H1 (cell line): ENCODE measurements around the gene DBF4B. TPM values are rescaled to one million over a fixed set of nuclear protein-coding genes. Genes with fewer than 3 reads are reported as not detected.

Experiments
- EGR1 ChIP-seq: IDR thresholded peaks from 2 replicates; pipeline ENCODE4 v1.6.1; 2011; ENCODE audit warnings: low read depth, low read length, borderline replicate concordance
- RXRA ChIP-seq: IDR thresholded peaks from 2 replicates; pipeline ENCODE4 v1.6.1; 2011; ENCODE audit warnings: low read depth, mild to moderate bottlenecking, low read length, moderate library complexity; ENCODE audit not compliant: insufficient read depth
- polyA plus RNA-seq, 7 experiments: library from polyadenylated mRNA; depleted of rRNA in 3 of 7; stranded (reverse) in 5 of 7; unstranded in 2 of 7; fragments of >200 nt in 5 of 7; fragments of 200-250 nt in 2 of 7; gene quantifications; 1 replicate in 5 of 7; 2 replicates in 1 of 7; 4 replicates in 1 of 7; pipeline versions ENCODE4 v1.2.1 to v1.2.3, GENCODE V29; 2011 to 2013; ENCODE audit warnings: missing spikeins in 2 of 7, mixed read lengths in 2 of 7
- total RNA-seq: library from RNA; stranded (reverse); fragmentation: NEBNext Ultra II Directional; extraction: Animal tissue kit (Norgen Biotek cat#: 25700); gene quantifications from 2 replicates; pipeline ENCODE4 v1.2.1, GENCODE V29; 2021

The DBF4B gene
- total and polyA plus RNA-seq, 2 of the 8 experiments (the other 6 are each of a cell fraction or from before 2014, with no cell fraction given), result 20.2 to 26.9 TPM

- no peak for TF ChIP-seq EGR1
- no peak for TF ChIP-seq RXRA
These were observed 20.7 kb upstream of the DBF4B start (continued) for GRCh38 chr17:44687756-44688155.
